ENCODE data around the gene WDR45. TPM values are rescaled to one million over a fixed set of nuclear protein-coding genes. Genes with fewer than 3 reads are reported as not detected.

WDR45 gene
- total and polyA plus RNA-seq, 2 of the 4 experiments (the other 2 are of a cell fraction) = 40.7 to 67.4 TPM

DNA sequence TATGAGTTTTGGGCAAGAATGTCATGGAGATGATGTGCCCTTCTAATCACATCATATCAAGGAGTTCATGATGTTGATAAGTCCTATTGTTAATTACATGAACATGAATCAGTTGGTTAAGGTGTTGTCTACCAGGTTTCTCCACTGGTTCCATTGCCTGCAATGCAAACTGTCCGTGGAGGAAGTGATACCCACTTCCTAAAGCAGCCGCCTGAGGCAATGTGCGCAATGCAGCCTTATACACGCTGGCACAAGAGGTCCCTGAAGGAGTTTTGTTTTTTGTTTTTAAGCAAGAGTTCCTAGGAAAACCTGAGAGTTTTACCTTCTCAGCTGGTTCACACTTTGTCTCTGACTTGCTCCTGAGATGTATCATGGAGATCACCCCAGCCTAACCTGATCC lies 49.7 kb upstream of the WDR45 start:
- H3K4ac ChIP-seq (ENCODE audit: low read depth, low read length) = no peak overlapping the region
- in situ Hi-C loops (cut with MboI; ENCODE audit: low sequenced_read_pairs) = no loop called here
- dilution Hi-C loops (cut with HindIII; ENCODE audit: low sequenced_read_pairs, unreplicated experiment) = no loop called here
- H3K56ac ChIP-seq (ENCODE audit: extremely low read depth, insufficient read depth, low read length) = no peak overlapping the region
- DNase-seq (no peak), ATAC-seq (ENCODE audit: low read depth) (no peak)
- WGBS, 2 experiments (ENCODE audit: extremely low coverage in 2 of 2, insufficient read length in 1 of 2) = 60% methylated on average over 1 of the region's 4 CpGs; no CpG with 5 or more reads in 1 of the 2 experiments
- no peak overlapping the region for H3K14ac ChIP-seq (replicated peaks; ENCODE audit: low read depth, low read length)
- no peak overlapping the region for H3K18ac ChIP-seq (ENCODE audit: low read depth, low read length)
- H3K9me3 ChIP-seq (ENCODE audit: control insufficient read depth, insufficient read depth, low read length) = no peaks in the 10 kb centered on the region
- ChIA-PET POLR2A (ENCODE audit: unreplicated experiment) (no interaction called here), CTCF (no interaction called here)
- intact Hi-C loops (cut with micrococcal nuclease) = no loop called here
- no peak overlapping the region for H2BK120ac ChIP-seq (ENCODE audit: low read depth, low read length)
- no peak overlapping the region for H3K23ac ChIP-seq (ENCODE audit: low read depth, low read length)
- no peaks in the 10 kb centered on the region for H3K4me1 ChIP-seq (ENCODE audit: control insufficient read depth, insufficient read depth, low read length)
- no peak overlapping the region for H3K4me2 ChIP-seq (ENCODE audit: low read depth, low read length)
- H3K27me3 ChIP-seq (ENCODE audit: control insufficient read depth, insufficient read depth, low read length) = no peaks in the 10 kb centered on the region
- no peak overlapping the region for H3K27ac ChIP-seq (ENCODE audit: insufficient read depth, low read length)
- H3K79me1 ChIP-seq (ENCODE audit: low read depth in 1 of 2, low read length in 2 of 2) = no peaks in the 10 kb centered on the region
- H2AFZ ChIP-seq (replicated peaks; ENCODE audit: low read length, poor library complexity) = no peak overlapping the region
- no peak overlapping the region for H2BK5ac ChIP-seq (ENCODE audit: low read depth, low read length, poor library complexity, severe bottlenecking)
- no peaks in the 10 kb centered on the region for H4K20me1 ChIP-seq (ENCODE audit: insufficient read depth, low read length)
- H2AK5ac ChIP-seq (ENCODE audit: low read depth, low read length) = no peak overlapping the region
- H3K4me3 ChIP-seq (ENCODE audit: insufficient read depth, low read depth, low read length) = no peak overlapping the region
- no peaks in the 10 kb centered on the region for H3K9me1 ChIP-seq (ENCODE audit: insufficient read depth, low read length)
- no peak overlapping the region for H2BK15ac ChIP-seq (ENCODE audit: low read depth, low read length)
- TF ChIP-seq SMC3 (IDR thresholded peaks at IDR 0.05; ENCODE audit: low read depth, low read length) (no peak), BHLHE40 (IDR thresholded peaks at IDR 0.05; ENCODE audit: low read depth, low read length) (no peak), NFE2L2 (IDR thresholded peaks at IDR 0.05; ENCODE audit: low read depth, low read length) (no peak), MAFK (IDR thresholded peaks at IDR 0.05; ENCODE audit: low read depth, low read length) (no peak), FOS (IDR thresholded peaks at IDR 0.05; ENCODE audit: low read depth, low read length) (no peak), MAZ (IDR thresholded peaks at IDR 0.05; ENCODE audit: borderline replicate concordance, low read depth, low read length) (no peak), RCOR1 (IDR thresholded peaks at IDR 0.05; ENCODE audit: insufficient replicate concordance, low read length) (no peak), POLR2A (IDR thresholded peaks at IDR 0.05; ENCODE audit: low read depth, low read length) (no peak), RFX5 (IDR thresholded peaks at IDR 0.05; ENCODE audit: low read depth, low read length) (no peak), RAD21 (IDR thresholded peaks at IDR 0.05; ENCODE audit: low read length) (no peak), MXI1 (IDR thresholded peaks at IDR 0.05; ENCODE audit: borderline replicate concordance, low read depth, low read length) (no peak), CHD1 (IDR thresholded peaks at IDR 0.05; ENCODE audit: low read depth, low read length) (no peak), CEBPB (IDR thresholded peaks at IDR 0.05; ENCODE audit: low read depth, low read length) (no peak)
- TF ChIP-seq, protein P1, sequence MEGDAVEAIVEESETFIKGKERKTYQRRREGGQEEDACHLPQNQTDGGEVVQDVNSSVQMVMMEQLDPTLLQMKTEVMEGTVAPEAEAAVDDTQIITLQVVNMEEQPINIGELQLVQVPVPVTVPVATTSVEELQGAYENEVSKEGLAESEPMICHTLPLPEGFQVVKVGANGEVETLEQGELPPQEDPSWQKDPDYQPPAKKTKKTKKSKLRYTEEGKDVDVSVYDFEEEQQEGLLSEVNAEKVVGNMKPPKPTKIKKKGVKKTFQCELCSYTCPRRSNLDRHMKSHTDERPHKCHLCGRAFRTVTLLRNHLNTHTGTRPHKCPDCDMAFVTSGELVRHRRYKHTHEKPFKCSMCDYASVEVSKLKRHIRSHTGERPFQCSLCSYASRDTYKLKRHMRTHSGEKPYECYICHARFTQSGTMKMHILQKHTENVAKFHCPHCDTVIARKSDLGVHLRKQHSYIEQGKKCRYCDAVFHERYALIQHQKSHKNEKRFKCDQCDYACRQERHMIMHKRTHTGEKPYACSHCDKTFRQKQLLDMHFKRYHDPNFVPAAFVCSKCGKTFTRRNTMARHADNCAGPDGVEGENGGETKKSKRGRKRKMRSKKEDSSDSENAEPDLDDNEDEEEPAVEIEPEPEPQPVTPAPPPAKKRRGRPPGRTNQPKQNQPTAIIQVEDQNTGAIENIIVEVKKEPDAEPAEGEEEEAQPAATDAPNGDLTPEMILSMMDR (conservative IDR thresholded peaks at IDR 0.05; ENCODE audit: low read depth, low read length) = no peak
- TF ChIP-seq, protein P2, sequence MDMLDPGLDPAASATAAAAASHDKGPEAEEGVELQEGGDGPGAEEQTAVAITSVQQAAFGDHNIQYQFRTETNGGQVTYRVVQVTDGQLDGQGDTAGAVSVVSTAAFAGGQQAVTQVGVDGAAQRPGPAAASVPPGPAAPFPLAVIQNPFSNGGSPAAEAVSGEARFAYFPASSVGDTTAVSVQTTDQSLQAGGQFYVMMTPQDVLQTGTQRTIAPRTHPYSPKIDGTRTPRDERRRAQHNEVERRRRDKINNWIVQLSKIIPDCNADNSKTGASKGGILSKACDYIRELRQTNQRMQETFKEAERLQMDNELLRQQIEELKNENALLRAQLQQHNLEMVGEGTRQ (IDR thresholded peaks at IDR 0.05; ENCODE audit: low read depth, low read length) = no peak
- TF ChIP-seq, protein P3, sequence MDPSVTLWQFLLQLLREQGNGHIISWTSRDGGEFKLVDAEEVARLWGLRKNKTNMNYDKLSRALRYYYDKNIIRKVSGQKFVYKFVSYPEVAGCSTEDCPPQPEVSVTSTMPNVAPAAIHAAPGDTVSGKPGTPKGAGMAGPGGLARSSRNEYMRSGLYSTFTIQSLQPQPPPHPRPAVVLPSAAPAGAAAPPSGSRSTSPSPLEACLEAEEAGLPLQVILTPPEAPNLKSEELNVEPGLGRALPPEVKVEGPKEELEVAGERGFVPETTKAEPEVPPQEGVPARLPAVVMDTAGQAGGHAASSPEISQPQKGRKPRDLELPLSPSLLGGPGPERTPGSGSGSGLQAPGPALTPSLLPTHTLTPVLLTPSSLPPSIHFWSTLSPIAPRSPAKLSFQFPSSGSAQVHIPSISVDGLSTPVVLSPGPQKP (IDR thresholded peaks at IDR 0.05; ENCODE audit: borderline replicate concordance, low read depth, low read length) = no peak
- no peak overlapping the region for H2BK20ac ChIP-seq (ENCODE audit: low read depth, low read length)
- no peak overlapping the region for H2AK9ac ChIP-seq (replicated peaks; ENCODE audit: low read depth, low read length, poor library complexity)
- H3K9ac ChIP-seq (ENCODE audit: low read depth, low read length) = no peak overlapping the region
- H4K91ac ChIP-seq (ENCODE audit: insufficient read depth, low read depth, low read length) = no peak overlapping the region
- H4K5ac ChIP-seq (ENCODE audit: low read depth, low read length) = no peak overlapping the region
- no TSS peak for BruUV-seq (replicated peaks)
- no peaks in the 10 kb centered on the region for H3K36me3 ChIP-seq (ENCODE audit: control insufficient read depth, insufficient read depth, low read length)
- no peak overlapping the region for H4K8ac ChIP-seq (ENCODE audit: low read depth in 2 of 2, low read length in 2 of 2)

Data from IMR-90 (cell line).